Epithelial cell of proximal tubule (primary cell): ENCODE data around the gene SENP6. TPM values are rescaled to one million over a fixed set of nuclear protein-coding genes. Genes with fewer than 3 reads are reported as not detected.
"Not testable (repeated sequence)": the region's sequence is repeated elsewhere in the genome, so short reads cannot be mapped to it uniquely, and the experiment has no call there.

Experiments
- DNase-seq: peaks from one replicate; pipeline ENCODE4 v3.0.0-alpha.2; 2011; ENCODE audit warnings: low read depth
- H3K4me3 ChIP-seq: 2 replicates; pipeline ENCODE4 v1.5.1; 2011; ENCODE audit warnings: low read depth, mild to moderate bottlenecking, low read length
- total RNA-seq: library from RNA; depleted of rRNA; stranded (reverse); fragments of >200 nt; gene quantifications from 2 replicates; pipeline ENCODE4 v1.2.3, GENCODE V29; 2015
- TF ChIP-seq, protein P1 (sequence below): conservative IDR thresholded peaks from 2 replicates; pipeline ENCODE4 v1.5.1; 2012; ENCODE audit warnings: low read depth, mild to moderate bottlenecking, low read length

SENP6 gene
- total RNA-seq, 1 donor from 2014 or later, result 45.6 TPM

DNA sequence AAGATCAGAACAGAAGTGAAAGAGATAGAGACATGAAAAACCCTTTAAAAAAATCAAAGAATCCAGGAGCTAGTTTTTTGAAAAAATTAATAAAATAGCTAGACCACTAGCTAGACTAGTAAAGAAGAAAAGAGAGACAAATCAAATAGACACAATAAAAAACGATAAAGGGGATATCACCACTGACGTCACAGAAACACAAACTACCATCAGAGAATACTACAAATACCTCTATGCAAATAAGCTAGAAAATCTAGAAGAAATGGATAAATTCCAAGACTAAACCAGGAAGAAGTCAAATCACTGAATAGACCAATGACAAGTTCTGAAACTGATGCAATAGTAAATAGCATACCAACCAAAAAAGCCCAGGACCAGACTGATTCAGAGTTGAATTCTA, 29.6 kb upstream of the SENP6 start:
- no peak overlapping the region for H3K4me3 ChIP-seq
- no peak for DNase-seq
- TF ChIP-seq, protein P1, sequence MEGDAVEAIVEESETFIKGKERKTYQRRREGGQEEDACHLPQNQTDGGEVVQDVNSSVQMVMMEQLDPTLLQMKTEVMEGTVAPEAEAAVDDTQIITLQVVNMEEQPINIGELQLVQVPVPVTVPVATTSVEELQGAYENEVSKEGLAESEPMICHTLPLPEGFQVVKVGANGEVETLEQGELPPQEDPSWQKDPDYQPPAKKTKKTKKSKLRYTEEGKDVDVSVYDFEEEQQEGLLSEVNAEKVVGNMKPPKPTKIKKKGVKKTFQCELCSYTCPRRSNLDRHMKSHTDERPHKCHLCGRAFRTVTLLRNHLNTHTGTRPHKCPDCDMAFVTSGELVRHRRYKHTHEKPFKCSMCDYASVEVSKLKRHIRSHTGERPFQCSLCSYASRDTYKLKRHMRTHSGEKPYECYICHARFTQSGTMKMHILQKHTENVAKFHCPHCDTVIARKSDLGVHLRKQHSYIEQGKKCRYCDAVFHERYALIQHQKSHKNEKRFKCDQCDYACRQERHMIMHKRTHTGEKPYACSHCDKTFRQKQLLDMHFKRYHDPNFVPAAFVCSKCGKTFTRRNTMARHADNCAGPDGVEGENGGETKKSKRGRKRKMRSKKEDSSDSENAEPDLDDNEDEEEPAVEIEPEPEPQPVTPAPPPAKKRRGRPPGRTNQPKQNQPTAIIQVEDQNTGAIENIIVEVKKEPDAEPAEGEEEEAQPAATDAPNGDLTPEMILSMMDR, result no peak

DNA sequence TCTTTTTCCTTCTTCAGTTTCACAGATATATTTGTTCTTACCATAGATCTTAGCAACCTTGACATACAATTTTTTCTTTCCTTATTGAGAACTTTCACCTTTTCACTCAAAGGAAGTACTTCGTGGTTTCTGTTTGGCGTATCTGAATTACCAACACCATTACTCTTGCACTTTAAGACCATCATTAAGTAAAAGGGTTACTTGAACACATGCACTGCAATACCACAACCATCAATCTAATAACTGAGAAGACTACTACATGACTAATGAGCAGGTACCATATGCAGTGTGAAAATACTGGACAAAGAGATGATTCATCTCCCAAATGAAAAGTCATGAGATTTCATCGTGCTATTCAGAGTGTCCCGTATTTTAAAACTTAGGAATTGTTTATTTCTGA, 21.7 kb upstream of the SENP6 start:
- TF ChIP-seq, protein P1, result no peak
- no peak overlapping the region for H3K4me3 ChIP-seq
- no peak for DNase-seq

DNA sequence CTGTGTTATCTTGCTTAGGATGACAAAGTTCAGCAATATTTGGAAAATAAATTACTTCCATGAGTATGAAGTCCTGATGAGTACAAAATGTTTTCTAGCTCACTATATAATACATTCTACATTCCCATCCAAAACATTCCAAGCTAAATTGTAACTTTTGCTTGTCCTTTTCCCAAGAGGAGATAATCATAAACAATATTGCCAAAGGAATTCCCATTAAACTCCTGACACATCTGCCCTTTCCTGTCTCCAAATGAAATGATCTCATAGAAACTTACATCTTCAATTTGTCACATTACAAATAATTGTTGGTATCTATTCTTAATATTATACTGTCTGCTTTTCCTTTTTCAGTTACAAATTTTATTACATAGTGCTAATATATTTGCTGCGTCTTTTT, 20.4 kb upstream of the SENP6 start:
- H3K4me3 ChIP-seq, result no peak overlapping the region
- no peak for DNase-seq
- TF ChIP-seq, protein P1, result no peak

DNA sequence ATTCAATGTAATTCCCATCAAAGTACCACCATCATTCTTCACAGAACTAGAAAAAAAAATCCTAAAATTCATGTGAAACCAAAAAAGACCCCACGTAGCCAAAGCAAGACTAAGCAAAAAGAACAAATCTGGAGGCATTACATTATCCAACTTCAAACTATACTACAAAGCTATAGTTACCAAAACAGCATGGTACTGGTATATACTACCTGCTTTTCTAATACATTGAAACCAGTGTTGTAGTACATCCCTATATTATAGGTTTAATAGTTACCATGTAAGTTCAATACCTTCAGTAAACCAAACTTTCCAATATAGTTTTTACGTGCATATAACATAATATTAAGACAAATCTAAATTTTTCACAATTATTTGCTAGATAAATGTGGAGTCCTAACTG, 17.1 kb upstream of the SENP6 start:
- not testable (repeated sequence) for DNase-seq

DNA sequence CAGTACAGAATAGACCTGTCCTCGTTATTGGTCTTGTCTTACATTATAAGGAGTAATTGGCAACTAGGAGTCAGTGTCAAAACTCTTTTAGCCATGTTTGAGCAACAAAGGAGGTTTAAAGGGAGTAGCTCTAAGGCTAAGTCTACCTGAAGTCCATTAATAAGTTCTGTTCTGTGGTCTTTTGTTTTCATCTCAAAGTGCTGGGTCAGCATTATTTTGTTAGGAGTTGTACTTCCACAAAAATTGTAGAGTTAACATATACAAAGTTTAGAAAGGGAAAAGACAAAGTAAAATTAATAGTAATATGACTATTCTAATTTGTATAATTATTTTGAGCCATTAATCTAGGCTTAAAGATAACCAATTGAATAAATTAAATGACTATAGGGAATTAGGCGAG, 12.7 kb upstream of the SENP6 start:
- TF ChIP-seq, protein P1, result no peak

More for the DNA sequence above, 17.1 kb upstream of the SENP6 start:
- not testable (repeated sequence) for H3K4me3 ChIP-seq

DNA sequence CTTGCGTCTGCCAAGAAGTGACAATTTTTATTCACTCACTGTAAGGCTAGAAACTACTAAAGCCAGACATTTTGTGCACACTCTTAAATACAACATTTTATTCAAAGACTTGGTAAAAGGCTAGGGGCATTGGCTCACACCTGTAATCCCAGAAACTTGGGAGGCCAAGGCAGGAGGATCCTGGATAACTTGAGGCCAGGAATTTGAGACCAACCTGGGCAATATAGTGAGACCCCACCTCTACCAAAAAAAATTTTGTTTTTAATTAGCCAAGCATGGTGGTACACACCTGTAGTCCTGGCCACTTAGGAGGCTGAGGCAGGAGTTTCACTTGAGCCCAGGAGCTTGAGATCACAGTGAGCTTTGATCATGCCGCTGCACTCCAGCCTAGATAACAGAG, 11.3 kb upstream of the SENP6 start:
- TF ChIP-seq, protein P1, result no peak
- no peak for DNase-seq
- H3K4me3 ChIP-seq, result no peak overlapping the region

More for the DNA sequence above, 12.7 kb upstream of the SENP6 start:
- no peak overlapping the region for H3K4me3 ChIP-seq
- no peak for DNase-seq

DNA sequence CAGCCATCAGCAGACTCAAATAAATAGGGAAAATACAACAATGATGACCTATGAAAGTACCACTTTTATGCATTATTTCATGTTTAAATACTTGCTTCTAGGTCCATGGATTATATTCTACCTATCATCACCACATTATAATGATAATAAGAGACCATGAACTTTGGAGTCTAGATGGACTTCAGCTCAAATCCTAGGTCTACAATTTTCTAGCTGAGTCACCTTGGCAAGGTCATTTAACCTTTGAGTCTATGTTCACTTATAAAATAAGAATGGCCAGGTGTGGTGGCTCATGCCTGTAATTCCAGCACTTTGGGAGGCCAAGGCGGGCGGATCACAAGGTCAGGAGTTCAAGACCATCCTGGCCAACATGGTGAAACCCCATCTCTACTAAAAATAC, 5.3 kb upstream of the SENP6 start:
- not testable (repeated sequence) for H3K4me3 ChIP-seq, DNase-seq

DNA sequence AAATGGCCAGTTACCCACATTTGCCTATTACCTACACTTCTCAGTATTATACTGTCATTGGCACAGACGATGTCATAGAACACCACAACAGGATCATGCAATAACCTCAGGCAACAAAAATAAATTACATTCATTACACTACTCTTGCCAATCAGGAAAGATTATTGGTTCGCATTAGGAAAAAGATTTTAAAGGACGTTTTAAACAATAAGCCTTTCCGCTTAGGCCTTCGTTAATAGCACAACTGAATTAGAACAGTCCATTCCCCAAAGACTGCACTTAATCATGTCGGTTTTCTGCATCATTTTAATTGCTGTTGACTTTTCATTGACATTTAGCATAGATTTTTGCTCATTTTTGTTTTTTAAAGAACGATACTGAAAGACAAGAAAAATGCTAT, 912 bp upstream of the SENP6 start:
- no peak for DNase-seq
- TF ChIP-seq, protein P1, result no peak

More for the DNA sequence above, 912 bp upstream of the SENP6 start:
- H3K4me3 ChIP-seq, result peak overlapping the region; percentile 86
